Dendritic cell treated with granulocyte-macrophage colony-stimulating factor and Interleukin-4, amounts not matched to agents 40 ng/mL and 50 ng/mL, for 4 days (primary cell): ENCODE data around the gene TMED1.
"Not testable (repeated sequence)": the region's sequence is repeated elsewhere in the genome, so short reads cannot be mapped to it uniquely, and the experiment has no call there.

Experiments used
- H3K27ac Mint-ChIP-seq: one replicate; pipeline ENCODE4 v1.8.0; 2022; ENCODE audit warnings: mild to moderate bottlenecking, mixed read lengths
- H3K27me3 Mint-ChIP-seq: one replicate; pipeline ENCODE4 v1.8.0; 2022; ENCODE audit warnings: mild to moderate bottlenecking, mixed read lengths
- H3K36me3 Mint-ChIP-seq: one replicate; pipeline ENCODE4 v1.8.0; 2022; ENCODE audit warnings: low read depth, mixed read lengths
- H3K4me1 Mint-ChIP-seq: one replicate; pipeline ENCODE4 v1.8.0; 2022; ENCODE audit warnings: low read depth, mixed read lengths
- H3K4me3 Mint-ChIP-seq: one replicate; pipeline ENCODE4 v1.8.0; 2022; ENCODE audit warnings: mild to moderate bottlenecking, moderate library complexity, mixed read lengths
- H3K9me3 Mint-ChIP-seq: one replicate; pipeline ENCODE4 v1.8.0; 2022; ENCODE audit warnings: mixed read lengths
- intact Hi-C: fragments of 100-400 bp; cut with micrococcal nuclease; formaldehyde crosslinking; loops from one replicate; pipeline ENCODE4 v1.15.0; 2022

Gene TMED1

DNA sequence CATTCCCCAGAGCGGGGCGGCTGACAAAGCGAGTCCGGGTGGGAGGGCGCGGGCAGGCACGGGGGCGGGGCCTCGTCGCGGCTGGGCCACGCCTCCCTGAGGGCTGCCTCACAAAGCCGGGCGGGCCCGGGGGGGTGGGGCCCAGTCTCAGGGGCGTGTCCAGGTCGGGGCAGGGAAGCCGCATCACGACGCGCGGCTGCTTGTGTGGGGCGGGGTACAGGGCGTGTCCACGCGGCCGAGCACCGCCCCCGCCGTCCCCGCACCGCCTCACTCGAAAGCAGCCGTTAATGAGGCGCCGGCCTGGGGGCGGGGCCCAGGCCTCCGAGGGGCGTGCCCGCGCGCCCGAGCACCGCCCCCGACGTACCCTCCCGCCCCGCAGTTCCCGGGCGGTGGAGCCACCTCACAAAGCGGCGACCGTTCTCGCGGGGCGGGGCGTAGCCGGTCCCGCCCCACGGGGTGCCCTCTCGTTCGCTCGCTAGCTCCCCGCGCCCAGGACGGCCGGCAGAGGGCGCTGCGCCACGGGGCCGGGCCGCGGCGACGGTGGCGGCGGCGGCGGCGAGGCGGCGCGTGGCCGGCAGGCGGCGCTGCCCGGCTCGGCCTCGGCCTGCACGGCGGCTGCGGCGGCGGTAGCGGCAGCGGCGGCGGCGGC lies 35.1 kb upstream of the TMED1 start, which contains the start of gene CARM1:
CARM1 (plus strand) TSS at position 599 of the 649 bp plus-strand sequence. CDS start 150 bp downstream, outside the sequence.
- H3K27ac Mint-ChIP-seq: peak within 1 kb of the TSS; percentile 88
- H3K36me3 Mint-ChIP-seq: peaks cover 40% of the 10 kb centered on the region
- H3K4me1 Mint-ChIP-seq: peaks cover 75% of the 10 kb centered on the region
- H3K27me3 Mint-ChIP-seq: no peaks in the 10 kb centered on the region
- no peaks in the 10 kb centered on the region for H3K9me3 Mint-ChIP-seq
- peak within 1 kb of the TSS; percentile 80 for H3K4me3 Mint-ChIP-seq
- intact Hi-C loops: loop anchor here (1.0 to 5.0 kb wide), 2 partner anchors 36 to 57 kb away; partner anchors contain the start of genes TIMM29 and YIPF2

DNA sequence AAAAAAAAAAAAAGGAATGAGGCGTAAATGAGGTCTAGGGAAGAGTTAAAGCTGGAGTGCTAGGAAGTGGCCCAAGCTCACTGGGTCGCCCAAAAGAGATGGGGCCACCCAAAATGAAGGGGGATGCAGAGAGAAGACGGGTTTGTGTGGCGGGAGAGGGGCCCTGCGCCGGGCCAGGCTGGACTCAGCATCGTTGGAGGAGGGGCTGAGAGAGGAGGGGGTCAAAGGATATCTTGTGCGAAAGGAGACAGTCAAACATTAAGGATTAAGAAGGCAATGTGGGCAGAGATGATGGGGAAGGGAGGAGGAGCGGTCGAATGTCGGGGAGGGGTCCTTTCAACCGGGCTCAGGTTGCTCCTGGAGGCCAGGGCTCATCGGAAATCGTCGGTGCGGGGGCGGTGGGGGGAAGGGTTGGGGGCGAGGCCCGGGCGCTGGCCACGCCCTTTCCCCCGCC lies 34.5 kb upstream of the TMED1 start:
- peak overlapping the region; percentile 88 for H3K27ac Mint-ChIP-seq
- no peaks in the 10 kb centered on the region for H3K9me3 Mint-ChIP-seq
- H3K4me3 Mint-ChIP-seq: peak overlapping the region; percentile 80
- peaks cover 40% of the 10 kb centered on the region for H3K36me3 Mint-ChIP-seq
- H3K4me1 Mint-ChIP-seq: peaks cover 70% of the 10 kb centered on the region
- H3K27me3 Mint-ChIP-seq: no peaks in the 10 kb centered on the region
- intact Hi-C loops: loop anchor here (5.0 kb wide), 1 partner anchor 37 kb away; no protein-coding TSS in a partner anchor

DNA sequence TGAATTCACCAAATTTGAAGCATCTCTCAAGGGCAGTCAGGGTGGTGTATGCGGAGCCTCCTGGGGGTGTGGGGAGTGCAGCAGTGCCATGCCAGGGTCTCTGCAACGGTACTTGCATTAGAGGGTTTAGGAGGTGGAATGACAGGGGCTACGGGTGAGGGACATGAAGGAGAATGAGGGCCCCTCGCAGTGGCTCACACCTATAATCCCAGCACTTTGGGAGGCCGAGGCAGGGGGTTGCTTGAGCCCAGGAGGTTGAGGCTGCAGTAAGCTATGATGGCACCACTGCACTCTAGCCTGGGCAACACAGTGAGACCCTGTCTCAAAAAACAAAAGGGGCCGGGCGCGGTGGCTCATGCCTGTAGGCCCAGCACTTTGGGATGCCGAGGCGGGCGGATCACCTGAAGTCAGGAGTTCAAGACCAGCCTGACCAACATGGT lies 33.9 kb upstream of the TMED1 start:
- intact Hi-C loops: loop anchor here (5.0 to 10.0 kb wide), 2 partner anchors 37 to 85 kb away; no protein-coding TSS in a partner anchor
- peaks cover 34% of the 10 kb centered on the region for H3K36me3 Mint-ChIP-seq
- peak overlapping the region; percentile 88 for H3K27ac Mint-ChIP-seq
- H3K9me3 Mint-ChIP-seq, H3K27me3 Mint-ChIP-seq: not testable (repeated sequence)
- H3K4me1 Mint-ChIP-seq: peaks cover 64% of the 10 kb centered on the region
- peak overlapping the region; percentile 80 for H3K4me3 Mint-ChIP-seq

DNA sequence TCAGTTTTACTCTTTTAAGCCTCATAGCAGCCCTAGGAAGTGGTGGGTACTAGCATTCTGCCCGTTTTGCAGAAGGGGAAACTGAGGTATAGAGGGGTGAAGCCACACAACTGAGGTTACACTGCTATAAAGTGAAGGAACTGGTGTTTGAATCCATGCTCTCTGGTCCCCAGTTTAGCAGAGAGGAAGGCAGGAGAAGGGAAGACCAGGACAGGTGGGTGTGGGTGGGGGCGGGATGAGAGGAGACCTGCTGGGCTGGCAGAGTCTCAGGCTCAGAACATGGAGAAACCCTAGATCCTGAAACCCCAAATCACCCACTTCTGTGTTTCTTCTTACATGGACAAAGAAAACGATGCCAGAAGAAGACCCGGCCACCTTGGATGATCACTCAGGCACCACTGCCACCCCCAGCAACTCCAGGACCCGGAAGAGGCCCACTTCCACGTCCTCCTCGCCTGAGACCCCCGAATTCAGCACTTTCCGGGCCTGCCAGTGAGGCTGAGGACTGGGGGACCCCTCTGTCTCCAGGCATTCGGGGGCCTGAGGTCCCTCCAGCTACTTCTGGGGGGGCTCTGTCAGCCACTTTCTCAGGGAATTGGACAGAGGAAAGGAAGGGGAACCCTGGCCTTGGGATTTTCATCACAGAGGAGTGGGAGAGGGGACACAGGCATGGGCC lies 33.0 kb upstream of the TMED1 start:
- H3K4me3 Mint-ChIP-seq: no peak overlapping the region
- no peaks in the 10 kb centered on the region for H3K27me3 Mint-ChIP-seq
- peak overlapping the region; percentile 91 for H3K27ac Mint-ChIP-seq
- peaks cover 35% of the 10 kb centered on the region for H3K36me3 Mint-ChIP-seq
- intact Hi-C loops: loop anchor here (10.0 kb wide), 1 partner anchor 84 kb away; no protein-coding TSS in a partner anchor
- no peaks in the 10 kb centered on the region for H3K9me3 Mint-ChIP-seq
- peaks cover 67% of the 10 kb centered on the region for H3K4me1 Mint-ChIP-seq

DNA sequence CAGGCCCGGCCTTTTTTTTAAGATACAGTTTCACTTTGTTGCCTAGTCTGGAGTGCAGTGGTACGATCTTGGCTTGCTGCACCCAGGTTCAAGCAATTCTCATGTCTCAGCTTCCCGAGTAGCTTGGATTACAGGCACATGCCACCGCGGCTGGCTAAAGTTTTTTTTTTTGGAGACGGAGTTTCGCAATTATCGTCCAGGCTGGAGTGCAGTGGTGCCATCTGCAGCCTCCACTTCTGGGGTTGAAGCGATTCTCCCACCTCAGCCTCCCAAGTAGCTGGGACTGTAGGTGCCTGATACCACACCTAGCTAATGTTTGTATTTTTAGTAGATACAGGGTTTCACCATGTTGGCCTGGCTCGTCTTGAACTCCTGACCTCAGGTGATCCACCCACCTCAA lies 30.5 kb upstream of the TMED1 start:
- Mint-ChIP-seq H3K9me3 (no peaks in the 10 kb centered on the region), H3K27ac (peak overlapping the region; percentile 91), H3K27me3 (no peaks in the 10 kb centered on the region), H3K4me3 (no peak overlapping the region), H3K36me3 (peaks cover 31% of the 10 kb centered on the region), H3K4me1 (peaks cover 62% of the 10 kb centered on the region)
- intact Hi-C loops: loop anchor here (10.0 kb wide), 1 partner anchor 82 kb away; no protein-coding TSS in a partner anchor

DNA sequence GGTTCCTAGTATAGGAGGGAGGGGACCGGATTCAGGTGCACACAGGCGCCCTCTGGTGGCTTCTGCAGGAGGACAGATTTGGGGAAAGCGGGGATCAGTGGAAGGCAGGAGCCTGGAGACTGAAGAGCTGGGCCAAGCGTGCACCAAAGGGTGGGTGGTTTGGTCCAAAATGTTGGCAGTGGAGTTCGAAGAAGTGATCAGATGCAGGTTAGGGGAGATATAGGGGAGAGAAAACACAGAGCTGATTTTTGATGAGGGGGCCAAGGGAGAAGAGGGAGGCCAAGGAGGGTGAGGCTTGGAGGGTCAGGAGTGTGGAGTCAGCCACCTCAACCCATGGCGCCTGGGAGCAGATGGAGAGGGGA lies 28.5 kb upstream of the TMED1 start:
- Mint-ChIP-seq H3K27me3 (no peaks in the 10 kb centered on the region), H3K27ac (peak overlapping the region; percentile 36), H3K36me3 (peaks cover 34% of the 10 kb centered on the region), H3K4me1 (peaks cover 64% of the 10 kb centered on the region), H3K4me3 (no peak overlapping the region), H3K9me3 (no peaks in the 10 kb centered on the region)
- intact Hi-C loops: loop anchor here (1.0 to 10.0 kb wide), 2 partner anchors 80 to 147 kb away; no protein-coding TSS in a partner anchor

DNA sequence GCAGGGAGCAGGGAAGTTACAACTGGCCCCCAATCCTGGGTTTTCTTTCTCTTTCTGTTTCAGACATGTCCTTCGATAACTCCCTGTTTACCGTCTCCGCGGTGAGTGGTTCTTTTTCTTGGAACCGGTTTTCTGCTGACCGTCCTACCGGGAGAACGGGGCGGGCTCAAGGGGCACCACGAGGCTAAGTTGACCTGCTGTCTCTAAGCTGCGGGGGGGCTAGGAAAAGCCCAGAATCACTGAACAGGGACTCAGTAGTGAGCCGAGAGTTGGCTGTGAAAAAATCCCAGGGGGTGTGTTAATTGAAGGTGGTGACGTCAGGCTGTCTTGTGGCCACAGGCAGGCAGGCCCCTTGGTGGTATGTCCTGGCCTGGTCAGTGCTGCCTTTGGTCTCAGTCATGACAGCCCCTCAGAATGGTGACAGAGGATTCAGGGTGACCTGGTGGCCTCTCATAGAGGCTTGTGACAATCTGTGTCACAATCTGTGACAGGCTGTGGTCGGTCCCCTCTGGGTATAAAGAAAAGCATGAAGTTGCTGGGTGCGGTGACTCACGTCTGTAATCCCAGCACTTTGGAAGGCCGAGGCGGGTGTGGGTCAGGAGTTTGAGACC lies 27.2 kb upstream of the TMED1 start:
- intact Hi-C loops: loop anchor here (10.0 kb wide), 1 partner anchor 78 kb away; no protein-coding TSS in a partner anchor
- H3K4me1 Mint-ChIP-seq: peaks cover 55% of the 10 kb centered on the region
- H3K27ac Mint-ChIP-seq: peak overlapping the region; percentile 36
- H3K9me3 Mint-ChIP-seq: no peaks in the 10 kb centered on the region
- H3K36me3 Mint-ChIP-seq: peaks cover 29% of the 10 kb centered on the region
- H3K4me3 Mint-ChIP-seq: no peak overlapping the region
- H3K27me3 Mint-ChIP-seq: no peaks in the 10 kb centered on the region

DNA sequence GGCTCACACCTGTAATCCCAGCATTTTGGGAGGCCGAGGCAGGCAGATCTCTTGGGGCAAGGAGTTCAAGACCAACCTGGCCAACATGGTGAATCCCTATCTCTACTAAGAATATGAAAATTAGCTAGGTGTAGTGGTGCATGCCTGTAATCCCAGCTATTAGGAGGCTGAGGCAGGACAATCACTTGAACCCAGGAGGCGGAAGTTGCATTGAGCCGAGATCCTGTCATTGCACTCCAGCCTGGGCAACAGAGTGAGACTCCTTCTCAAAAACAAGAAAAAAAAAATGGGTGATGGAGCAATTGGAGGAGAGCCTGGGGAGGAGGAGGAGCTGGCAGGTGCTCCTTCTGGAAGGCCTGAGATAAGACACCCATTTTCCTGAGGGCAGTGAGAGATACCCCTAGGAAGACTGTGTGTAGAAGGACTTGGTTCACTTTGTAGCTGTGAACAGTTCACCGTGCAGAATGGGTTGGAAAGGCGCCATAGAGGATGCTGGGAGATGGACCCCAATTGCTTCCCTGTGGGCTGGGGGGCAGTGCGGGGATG lies 26.6 kb upstream of the TMED1 start:
- H3K4me3 Mint-ChIP-seq: no peak overlapping the region
- H3K36me3 Mint-ChIP-seq: peaks cover 35% of the 10 kb centered on the region
- intact Hi-C loops: loop anchor here (10.0 kb wide), 1 partner anchor 78 kb away; no protein-coding TSS in a partner anchor
- H3K27ac Mint-ChIP-seq: peak overlapping the region; percentile 36
- H3K4me1 Mint-ChIP-seq: peaks cover 51% of the 10 kb centered on the region
- H3K9me3 Mint-ChIP-seq: no peaks in the 10 kb centered on the region
- no peaks in the 10 kb centered on the region for H3K27me3 Mint-ChIP-seq

DNA sequence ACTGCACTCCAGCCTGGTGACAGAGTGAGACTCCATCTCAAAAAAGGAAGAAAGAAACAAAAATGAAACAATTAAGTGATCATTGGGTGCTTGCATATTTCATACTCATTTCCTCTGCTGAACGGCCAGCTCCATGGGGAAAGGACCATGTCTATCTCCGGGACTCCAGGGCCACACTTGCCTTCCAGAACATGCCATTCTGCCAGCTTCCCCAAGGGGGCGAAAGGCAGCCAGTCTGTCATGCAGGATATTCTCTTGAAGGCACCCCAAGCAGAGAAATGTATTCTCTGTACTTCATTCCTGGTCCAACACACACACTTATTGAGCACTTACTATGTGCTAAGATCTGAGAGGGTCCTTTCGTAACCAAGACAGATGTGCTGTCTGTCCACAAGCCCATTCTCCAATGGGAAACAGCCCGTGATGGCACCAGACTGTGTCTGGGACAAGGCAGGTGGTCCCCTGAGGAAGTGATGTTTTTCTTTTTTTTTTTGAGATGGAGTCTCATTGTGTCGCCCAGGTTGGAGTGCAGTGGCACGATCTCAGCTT lies 25.2 kb upstream of the TMED1 start:
- Mint-ChIP-seq H3K27ac (peak overlapping the region; percentile 60), H3K4me3 (no peak overlapping the region), H3K27me3 (no peaks in the 10 kb centered on the region), H3K9me3 (no peaks in the 10 kb centered on the region), H3K36me3 (peaks cover 39% of the 10 kb centered on the region), H3K4me1 (peaks cover 44% of the 10 kb centered on the region)
- intact Hi-C loops: loop anchor here (10.0 kb wide), 1 partner anchor 76 kb away; no protein-coding TSS in a partner anchor

DNA sequence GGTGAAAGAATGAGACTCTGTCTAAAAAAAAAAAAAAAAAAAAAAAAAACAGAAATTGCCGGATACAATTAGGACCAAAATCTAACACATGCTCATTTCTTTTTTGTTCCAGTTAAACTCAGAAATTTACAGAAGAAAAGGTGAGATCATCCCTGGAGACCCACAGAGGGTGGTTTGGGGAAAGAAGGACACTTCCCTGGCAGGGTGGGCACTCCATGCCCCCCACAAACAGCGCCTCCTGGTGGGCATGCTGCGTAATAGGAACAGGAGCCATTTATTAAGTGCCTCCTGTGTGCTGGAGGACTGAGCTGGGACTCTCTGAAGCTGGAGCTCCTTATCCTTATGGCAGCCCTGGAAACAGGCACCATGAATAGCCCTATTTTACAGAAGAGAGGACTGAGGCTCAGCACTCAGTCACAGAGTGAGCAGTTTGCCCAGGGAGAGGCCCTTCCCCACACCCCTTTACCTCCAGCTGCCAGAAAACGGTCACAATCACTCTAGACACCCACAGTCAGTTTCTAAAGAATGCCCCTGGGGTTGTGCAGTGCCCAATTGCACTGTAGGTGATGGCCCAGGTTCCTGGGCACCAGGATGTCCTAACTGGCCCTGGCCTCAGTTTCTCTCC lies 22.3 kb upstream of the TMED1 start:
- intact Hi-C loops: no loop called here
- no peak overlapping the region for H3K4me3 Mint-ChIP-seq
- peaks cover 38% of the 10 kb centered on the region for H3K4me1 Mint-ChIP-seq
- no peaks in the 10 kb centered on the region for H3K9me3 Mint-ChIP-seq
- no peaks in the 10 kb centered on the region for H3K27me3 Mint-ChIP-seq
- H3K36me3 Mint-ChIP-seq: peaks cover 33% of the 10 kb centered on the region
- H3K27ac Mint-ChIP-seq: no peak overlapping the region

DNA sequence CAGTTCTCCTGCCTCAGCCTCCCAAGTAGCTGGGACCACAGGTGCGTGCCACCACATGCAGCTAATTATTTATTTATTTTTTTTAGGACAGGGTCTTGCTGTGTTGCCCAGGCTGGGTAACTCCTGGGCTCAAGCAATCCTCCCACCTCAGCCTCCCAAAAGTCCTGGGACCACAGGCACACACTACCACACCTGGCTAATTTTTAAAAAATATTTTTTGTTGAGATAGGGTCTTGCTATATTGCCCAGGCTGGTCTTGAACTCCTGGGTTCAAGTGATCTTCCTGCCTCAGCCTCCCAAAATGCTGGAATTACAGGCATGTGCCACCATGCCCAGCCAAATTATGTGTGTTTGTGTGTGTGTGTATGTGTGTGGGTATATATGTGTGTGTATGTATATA lies 20.9 kb upstream of the TMED1 start:
- H3K9me3 Mint-ChIP-seq, H3K4me3 Mint-ChIP-seq, H3K27ac Mint-ChIP-seq, H3K27me3 Mint-ChIP-seq, intact Hi-C loops: not testable (repeated sequence)
- Mint-ChIP-seq H3K36me3 (peaks cover 32% of the 10 kb centered on the region), H3K4me1 (peaks cover 40% of the 10 kb centered on the region)

DNA sequence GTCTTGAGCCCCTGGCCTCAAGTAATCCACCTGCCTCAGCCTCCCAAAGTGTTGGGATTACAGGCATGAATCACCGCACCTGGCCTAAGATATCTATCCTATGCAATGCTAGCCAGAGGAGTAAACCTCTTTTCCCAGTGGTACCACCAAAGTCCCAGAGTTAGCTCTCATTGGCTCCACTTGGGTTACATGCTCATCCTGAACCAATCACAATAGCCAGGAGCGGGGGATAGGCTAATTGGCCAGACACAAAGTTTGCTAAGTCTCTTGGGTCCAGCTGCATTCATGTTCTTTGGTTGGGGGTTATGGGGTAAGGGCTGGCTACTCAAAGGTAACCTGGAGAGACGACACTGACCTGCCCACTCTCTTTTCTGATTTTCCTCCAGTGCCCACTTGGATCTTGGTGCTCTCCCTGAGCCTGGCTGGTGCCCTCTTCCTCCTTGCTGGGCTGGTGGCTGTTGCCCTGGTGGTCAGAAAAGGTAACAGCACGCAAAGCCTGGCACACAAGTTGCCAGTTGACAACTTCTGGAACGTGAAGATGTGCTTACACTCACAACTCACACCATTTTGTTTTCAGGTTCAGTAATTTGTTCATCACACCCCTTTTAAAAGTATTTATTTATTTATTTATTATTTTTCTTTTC lies 20.0 kb upstream of the TMED1 start:
- intact Hi-C loops: no loop called here
- Mint-ChIP-seq H3K36me3 (peaks cover 35% of the 10 kb centered on the region), H3K4me3 (no peak overlapping the region), H3K9me3 (no peaks in the 10 kb centered on the region), H3K27ac (no peak overlapping the region), H3K27me3 (no peaks in the 10 kb centered on the region), H3K4me1 (peaks cover 36% of the 10 kb centered on the region)
